SK-N-SH (cell line): Measurements from ENCODE around the gene RASSF8. TPM values are rescaled to one million over a fixed set of nuclear protein-coding genes. Genes with fewer than 3 reads are reported as not detected.

Experiments
- CTCF ChIA-PET: fragments of 300-600, 350-600 bp; formaldehyde crosslinking; extraction: SDS; loops from one replicate; lab custom pipeline; 2021; lab: Yijun Ruan, JAX
- POLR2A ChIA-PET: fragments of 350-600 bp; sonication (Branson Sonifier 250); formaldehyde crosslinking; extraction: SDS; loops from one replicate; lab custom pipeline; 2020; ENCODE audit warnings: antibody characterized with exemption, inconsistent platforms; lab: Yijun Ruan, JAX
- DNase-seq: peaks from one replicate; pipeline ENCODE4 v3.0.0; 2012
- H2AFZ ChIP-seq: fragments of 200-600 bp; sonication (generic); 2 replicates; pipeline ENCODE4 v1.8.1; 2016; ENCODE audit warnings: antibody characterized with exemption, mild to moderate bottlenecking, low read depth
- H3F3A ChIP-seq: fragments of 200-600 bp; sonication (generic); replicated peaks from 2 replicates; pipeline ENCODE3; 2016; ENCODE audit warnings: antibody characterized with exemption, mild to moderate bottlenecking; ENCODE audit not compliant: insufficient read depth
- H3K27ac ChIP-seq, 2 experiments: fragments of 200-500 bp in 1 of 2; fragments of 200-600 bp in 1 of 2; sonication (Bioruptor generic) in 1 of 2; sonication (generic), shearing (Covaris generic) in 1 of 2; 2 replicates each; pipeline versions ENCODE4 v1.5.1 to v1.6.1; 2014 to 2016; ENCODE audit warnings: low read depth in 2 of 2, inconsistent platforms in 1 of 2, low read length in 1 of 2, mild to moderate bottlenecking in 1 of 2, mixed read lengths in 1 of 2
- H3K27me3 ChIP-seq: fragments of 200-600 bp; sonication (generic), shearing (Covaris generic); 2 replicates; pipeline ENCODE4 v1.6.1; 2016; ENCODE audit warnings: mixed run types; ENCODE audit not compliant: insufficient read depth
- H3K36me3 ChIP-seq, 2 experiments: fragments of 200-500 bp in 1 of 2; fragments of 200-600 bp in 1 of 2; sonication (Bioruptor generic) in 1 of 2; sonication (generic) in 1 of 2; replicated peaks in 1 of 2; 2 replicates each; pipeline versions ENCODE3 to v1.5.1; 2014 to 2016; ENCODE audit warnings: low read length in 1 of 2, mild to moderate bottlenecking in 1 of 2; ENCODE audit not compliant: insufficient read depth in 2 of 2, control insufficient read depth in 1 of 2
- H3K4me1 ChIP-seq, 2 experiments: fragments of 200-500 bp in 1 of 2; fragments of 200-600 bp in 1 of 2; sonication (Bioruptor generic) in 1 of 2; sonication (generic), shearing (Covaris generic) in 1 of 2; 2 replicates each; pipeline versions ENCODE4 v1.5.1 to v1.6.1; 2014 to 2016; ENCODE audit warnings: low read depth in 1 of 2, low read length in 1 of 2, mixed run types in 1 of 2; ENCODE audit not compliant: insufficient read depth in 2 of 2, control insufficient read depth in 1 of 2
- H3K4me2 ChIP-seq: fragments of 200-600 bp; sonication (generic), shearing (Covaris generic); 2 replicates; pipeline ENCODE4 v1.6.1; 2017; ENCODE audit warnings: mixed run types
- H3K4me3 ChIP-seq, 2 experiments: fragments of 200-500 bp in 1 of 2; fragments of 200-600 bp in 1 of 2; sonication (Bioruptor generic) in 1 of 2; sonication (generic), shearing (Covaris generic) in 1 of 2; 2 replicates each; pipeline versions ENCODE4 v1.5.1 to v1.8.1; 2014 to 2016; ENCODE audit warnings: low read depth in 2 of 2, inconsistent platforms in 1 of 2, low read length in 1 of 2, mild to moderate bottlenecking in 1 of 2, mixed read lengths in 1 of 2, moderate library complexity in 1 of 2
- H3K79me2 ChIP-seq: fragments of 200-600 bp; sonication (generic); 2 replicates; pipeline ENCODE4 v1.8.1; 2017; ENCODE audit warnings: mild to moderate bottlenecking; ENCODE audit not compliant: insufficient read depth
- H3K9ac ChIP-seq: fragments of 200-600 bp; sonication (generic); 2 replicates; pipeline ENCODE4 v1.6.1; 2017; ENCODE audit warnings: mixed run types
- H3K9me2 ChIP-seq: fragments of 200-600 bp; sonication (generic); 2 replicates; pipeline ENCODE4 v1.6.1; 2017; ENCODE audit warnings: mixed run types
- H3K9me3 ChIP-seq: fragments of 200-600 bp; sonication (generic); 2 replicates; pipeline ENCODE4 v1.6.1; 2017; ENCODE audit warnings: mixed run types, mild to moderate bottlenecking, moderate library complexity
- H4K20me1 ChIP-seq: fragments of 200-600 bp; sonication (generic); 2 replicates; pipeline ENCODE4 v1.6.1; 2017; ENCODE audit warnings: mild to moderate bottlenecking, mixed run types; ENCODE audit not compliant: insufficient read depth
- EP300 ChIP-seq, 2 experiments: IDR thresholded peaks; 2 replicates each; pipeline versions ENCODE4 v1.4.0 to v1.6.1; 2012; ENCODE audit warnings: borderline replicate concordance in 1 of 2, low read depth in 1 of 2, low read length in 1 of 2
- EZH2phosphoT487 ChIP-seq: fragments of 200-600 bp; sonication (generic); IDR thresholded peaks from 2 replicates; pipeline ENCODE4 v1.6.1; 2017; ENCODE audit warnings: low read depth, mixed run types, mild to moderate bottlenecking, antibody characterized with exemption, moderate library complexity, borderline replicate concordance
- FOSL2 ChIP-seq: IDR thresholded peaks from 2 replicates; pipeline ENCODE4 v1.4.0; 2012; ENCODE audit warnings: low read depth, mild to moderate bottlenecking, moderate library complexity, borderline replicate concordance
- GABPA ChIP-seq: IDR thresholded peaks from 2 replicates; pipeline ENCODE4 v1.4.0; 2012; ENCODE audit warnings: low read depth, mild to moderate bottlenecking
- GATA2 ChIP-seq: sonication (generic); formaldehyde crosslinking; IDR thresholded peaks from 2 replicates; pipeline ENCODE4 v1.5.0; 2020; ENCODE audit warnings: mild to moderate bottlenecking, missing genetic modification reagents
- JUND ChIP-seq: IDR thresholded peaks from 2 replicates; pipeline ENCODE4 v1.4.0; 2012
- MEF2A ChIP-seq: IDR thresholded peaks from 2 replicates; pipeline ENCODE4 v1.4.0; 2012; ENCODE audit warnings: low read depth, borderline replicate concordance
- MXI1 ChIP-seq: IDR thresholded peaks from 2 replicates; pipeline ENCODE4 v1.6.1; 2012; ENCODE audit warnings: mild to moderate bottlenecking, low read depth, low read length, improper control_type of control experiment
- RAD21 ChIP-seq: IDR thresholded peaks from 2 replicates; pipeline ENCODE4 v1.6.1; 2012; ENCODE audit warnings: mild to moderate bottlenecking, low read length
- RCOR1 ChIP-seq: fragments of 150-350 bp; IDR thresholded peaks from 2 replicates; pipeline ENCODE4 v1.6.1; 2017; ENCODE audit warnings: antibody characterized with exemption, low read length
- RXRA ChIP-seq: IDR thresholded peaks from 2 replicates; pipeline ENCODE4 v1.4.0; 2012; ENCODE audit warnings: low read depth, mild to moderate bottlenecking, borderline replicate concordance
- SMC3 ChIP-seq: IDR thresholded peaks from 2 replicates; pipeline ENCODE4 v1.6.1; 2012; ENCODE audit warnings: low read depth, low read length, improper control_type of control experiment
- TAF1 ChIP-seq: IDR thresholded peaks from 2 replicates; pipeline ENCODE4 v1.6.1; 2012; ENCODE audit warnings: low read depth, mild to moderate bottlenecking, low read length, moderate library complexity, borderline replicate concordance
- TEAD4 ChIP-seq: IDR thresholded peaks from 2 replicates; pipeline ENCODE4 v1.4.0; 2012; ENCODE audit warnings: mild to moderate bottlenecking, borderline replicate concordance; ENCODE audit not compliant: insufficient read depth
- ZBTB33 ChIP-seq: IDR thresholded peaks from 2 replicates; pipeline ENCODE4 v1.4.0; 2012; ENCODE audit warnings: low read depth, borderline replicate concordance
- WGBS: methylation state at CpG from one replicate; pipeline ENCODE4 v1.1.6; 2017; ENCODE audit warnings: low lambda C conversion rate; 5-methylcytosine and 5-hydroxymethylcytosine counted together
- polyA plus RNA-seq, 3 experiments: library from polyadenylated mRNA; depleted of rRNA; stranded (reverse); fragments of >200 nt; gene quantifications; 2 replicates each; pipeline ENCODE4 v1.2.3, GENCODE V29; 2012
- TF ChIP-seq, protein P1 (sequence below): IDR thresholded peaks from 2 replicates; pipeline ENCODE4; 2012
- TF ChIP-seq, protein P2 (sequence below): IDR thresholded peaks from 2 replicates; pipeline ENCODE4 v1.4.0; 2012; ENCODE audit warnings: low read depth, borderline replicate concordance
- TF ChIP-seq, protein P3 (sequence below): fragments of 150-350 bp; IDR thresholded peaks from 2 replicates; pipeline ENCODE4 v1.6.1; 2017; ENCODE audit warnings: antibody characterized with exemption, low read length, low read depth, borderline replicate concordance

The RASSF8 gene
- polyA plus RNA-seq, 1 of the 3 experiments (the other 2 are of a cell fraction) = 15.3 TPM

DNA sequence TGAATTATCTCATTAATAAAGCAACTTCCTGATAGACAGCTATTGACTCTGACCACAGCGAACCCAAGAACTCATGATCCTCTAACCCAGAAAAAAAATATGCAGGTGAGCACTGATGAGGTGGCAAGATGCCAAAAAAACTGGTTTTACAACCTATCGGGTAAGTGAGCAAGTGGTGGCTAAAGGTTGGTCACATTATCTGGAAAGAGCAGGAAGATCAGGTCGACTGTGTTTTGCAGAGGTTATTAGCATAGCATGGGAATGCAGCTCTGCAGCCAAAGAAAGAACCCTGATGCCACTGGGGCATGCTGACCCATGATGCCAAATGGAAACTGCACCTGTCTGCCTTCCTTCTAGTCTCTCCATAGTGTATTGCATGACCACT lies 142.9 kb downstream of the RASSF8 start:
- Histone ChIP-seq H3K79me2 (no peaks in the 10 kb centered on the region), H3K4me3 (no peak overlapping the region), H4K20me1 (no peaks in the 10 kb centered on the region), H3K4me1 (no peaks in the 10 kb centered on the region), H3F3A (no peaks in the 10 kb centered on the region), H3K27ac (no peak overlapping the region), H3K9ac (no peak overlapping the region), H3K4me2 (no peak overlapping the region), H3K9me2 (no peaks in the 10 kb centered on the region), H3K36me3 (no peaks in the 10 kb centered on the region), H2AFZ (no peak overlapping the region), H3K27me3 (no peaks in the 10 kb centered on the region), H3K9me3 (no peaks in the 10 kb centered on the region)
- POLR2A ChIA-PET = no interaction called here
- no peak for DNase-seq
- TF ChIP-seq TAF1 (no peak), TEAD4 (no peak), ZBTB33 (no peak), RXRA (no peak), SMC3 (no peak), EP300 (IDR thresholded peaks at IDR 0.05; ENCODE audit: borderline replicate concordance in 1 of 2, low read depth in 1 of 2, low read length in 1 of 2) (no peak), EZH2phosphoT487 (no peak), GABPA (no peak), JUND (no peak), MEF2A (no peak), RCOR1 (no peak), MXI1 (no peak), FOSL2 (no peak), RAD21 (no peak), GATA2 (CRISPR knock-in tag) (no peak)
- TF ChIP-seq, protein P1, sequence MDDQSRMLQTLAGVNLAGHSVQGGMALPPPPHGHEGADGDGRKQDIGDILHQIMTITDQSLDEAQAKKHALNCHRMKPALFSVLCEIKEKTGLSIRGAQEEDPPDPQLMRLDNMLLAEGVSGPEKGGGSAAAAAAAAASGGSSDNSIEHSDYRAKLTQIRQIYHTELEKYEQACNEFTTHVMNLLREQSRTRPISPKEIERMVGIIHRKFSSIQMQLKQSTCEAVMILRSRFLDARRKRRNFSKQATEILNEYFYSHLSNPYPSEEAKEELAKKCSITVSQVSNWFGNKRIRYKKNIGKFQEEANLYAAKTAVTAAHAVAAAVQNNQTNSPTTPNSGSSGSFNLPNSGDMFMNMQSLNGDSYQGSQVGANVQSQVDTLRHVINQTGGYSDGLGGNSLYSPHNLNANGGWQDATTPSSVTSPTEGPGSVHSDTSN = no peak
- TF ChIP-seq, protein P2, sequence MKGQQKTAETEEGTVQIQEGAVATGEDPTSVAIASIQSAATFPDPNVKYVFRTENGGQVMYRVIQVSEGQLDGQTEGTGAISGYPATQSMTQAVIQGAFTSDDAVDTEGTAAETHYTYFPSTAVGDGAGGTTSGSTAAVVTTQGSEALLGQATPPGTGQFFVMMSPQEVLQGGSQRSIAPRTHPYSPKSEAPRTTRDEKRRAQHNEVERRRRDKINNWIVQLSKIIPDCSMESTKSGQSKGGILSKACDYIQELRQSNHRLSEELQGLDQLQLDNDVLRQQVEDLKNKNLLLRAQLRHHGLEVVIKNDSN = no peak
- TF ChIP-seq, protein P3, sequence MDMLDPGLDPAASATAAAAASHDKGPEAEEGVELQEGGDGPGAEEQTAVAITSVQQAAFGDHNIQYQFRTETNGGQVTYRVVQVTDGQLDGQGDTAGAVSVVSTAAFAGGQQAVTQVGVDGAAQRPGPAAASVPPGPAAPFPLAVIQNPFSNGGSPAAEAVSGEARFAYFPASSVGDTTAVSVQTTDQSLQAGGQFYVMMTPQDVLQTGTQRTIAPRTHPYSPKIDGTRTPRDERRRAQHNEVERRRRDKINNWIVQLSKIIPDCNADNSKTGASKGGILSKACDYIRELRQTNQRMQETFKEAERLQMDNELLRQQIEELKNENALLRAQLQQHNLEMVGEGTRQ = no peak
- CTCF ChIA-PET = interaction anchor here (0.7 to 4.0 kb wide), 7 partner anchors 10 to 600 kb away, joined by 3 to 18 read pairs (median 5); partner anchors contain the start of gene RASSF8
- WGBS = 62% methylated on average over 3 of the region's 3 CpGs
